Measurements from ENCODE around the gene GPSM3.
"Not testable (repeated sequence)": the region's sequence is repeated elsewhere in the genome, so short reads cannot be mapped to it uniquely, and the experiment has no call there.

The GPSM3 gene

DNA sequence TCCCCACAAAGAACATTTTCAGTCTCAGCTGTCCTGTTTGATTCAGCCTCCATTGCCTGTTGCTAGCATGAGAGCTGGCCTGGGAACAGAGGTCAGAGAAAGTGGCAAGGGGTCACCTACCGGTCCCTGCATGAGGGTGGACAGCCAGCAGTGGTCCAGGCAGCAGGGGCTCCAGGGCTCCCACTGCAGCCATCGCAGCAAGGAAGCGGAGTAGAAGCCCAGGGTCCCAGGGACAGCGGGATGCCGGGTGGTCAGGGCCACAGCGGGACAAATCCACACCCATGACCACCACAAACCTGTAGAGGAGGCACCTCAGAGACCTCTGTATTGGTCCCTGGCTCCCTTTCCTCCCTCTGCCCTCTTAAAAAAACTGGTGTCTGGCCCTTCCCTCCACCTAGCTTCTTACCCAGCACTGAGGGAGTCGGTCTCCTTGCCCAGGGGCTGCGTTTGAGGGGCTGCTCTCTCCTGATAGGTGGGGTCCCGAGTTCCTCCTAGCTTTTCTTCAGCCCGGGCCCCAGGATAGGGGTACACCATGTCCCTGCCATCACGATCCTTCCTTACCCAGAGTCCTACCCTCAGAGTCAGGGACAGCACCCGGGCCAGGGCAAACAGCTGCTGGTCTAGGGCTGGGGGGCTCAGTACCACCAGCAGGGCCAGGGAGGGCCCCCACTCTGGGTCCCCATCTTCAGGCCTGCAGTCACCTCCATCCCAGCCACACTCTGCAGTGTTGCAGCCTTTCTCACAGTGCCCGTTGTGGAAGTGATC is 8.4 kb upstream of the GPSM3 start:
- DNase-seq = no peak

DNA sequence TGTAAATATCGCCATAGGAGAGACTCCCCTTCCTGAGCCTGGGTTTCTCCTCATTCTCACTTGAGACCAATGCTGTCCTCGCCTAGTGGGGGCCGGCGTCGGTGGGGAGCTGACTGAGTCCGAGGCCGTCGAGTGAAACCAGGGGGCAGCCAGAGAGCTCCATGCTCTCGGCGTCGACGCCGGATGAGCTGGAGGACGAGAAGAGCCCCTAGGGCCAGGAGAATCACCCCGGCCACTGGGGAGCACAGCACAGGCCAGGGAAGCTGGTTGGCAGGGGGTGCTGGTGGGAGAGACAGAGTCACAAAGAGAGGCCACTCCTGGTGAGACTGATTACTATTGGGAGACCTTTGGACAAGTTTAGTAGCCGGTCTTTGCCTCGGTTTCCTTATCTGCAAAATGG is 6.4 kb upstream of the GPSM3 start:
- no peak for DNase-seq

DNA sequence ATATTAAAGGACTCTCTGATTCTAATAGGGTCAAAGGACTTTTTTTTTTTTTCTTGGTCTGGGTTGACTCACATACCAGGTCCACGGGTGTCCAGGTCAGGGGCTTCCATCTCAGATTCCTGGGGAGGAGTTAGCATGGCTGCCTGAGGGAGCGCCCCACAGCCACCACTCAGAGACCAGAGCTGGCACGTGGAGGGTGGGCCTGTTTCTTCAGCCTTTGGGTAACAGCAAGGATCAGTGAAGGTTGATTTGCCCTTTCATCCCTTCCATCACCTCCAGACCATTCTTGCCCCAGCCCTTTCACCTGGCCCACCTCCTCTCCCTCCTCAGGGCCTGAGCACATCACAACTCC is 5.9 kb upstream of the GPSM3 start:
- DNase-seq = no peak

DNA sequence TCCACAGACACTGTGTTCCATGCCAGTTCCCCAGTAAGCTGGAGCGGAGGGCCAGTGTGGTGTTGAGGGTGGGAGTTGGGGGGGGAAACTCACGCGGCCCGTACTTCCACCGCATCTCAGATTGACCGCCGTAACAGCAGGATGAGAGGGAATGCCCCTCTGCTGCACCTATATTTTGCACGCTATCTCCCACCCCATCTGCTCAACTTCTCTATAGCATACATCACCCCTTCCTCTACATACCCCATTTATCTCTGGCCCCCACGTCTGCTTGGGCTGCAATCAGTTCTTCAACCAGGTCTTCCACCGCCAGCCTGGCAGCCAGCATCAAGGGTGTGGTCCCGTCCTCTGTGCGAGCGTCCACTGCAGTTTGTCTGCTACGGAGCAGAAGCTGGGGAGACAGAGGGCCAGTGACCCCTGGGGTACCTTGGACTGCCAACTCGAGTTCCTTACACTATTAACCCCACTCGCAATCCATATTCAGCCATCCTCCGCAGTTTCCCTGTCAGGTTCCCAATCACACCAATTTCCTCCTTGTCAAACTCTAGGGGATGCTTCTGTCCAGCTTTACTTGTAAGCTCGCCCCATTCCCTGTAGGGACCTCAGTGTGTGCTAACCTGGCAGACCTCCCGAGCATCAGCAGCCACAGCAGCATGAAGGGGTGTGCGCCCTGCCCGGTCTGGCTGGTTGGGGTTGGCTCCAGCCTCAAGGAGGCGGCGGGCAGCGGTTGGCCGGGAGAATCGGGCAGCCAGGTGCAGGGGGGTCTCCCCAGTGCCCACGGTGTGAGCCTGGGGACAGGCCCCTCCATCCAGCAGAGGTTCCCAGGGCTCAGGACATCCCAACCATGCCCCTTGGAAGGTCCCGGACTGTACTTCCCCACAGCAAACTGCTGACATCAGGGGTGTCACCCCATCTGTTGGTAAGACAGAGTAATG is 4.5 kb upstream of the GPSM3 start:
- no peak for DNase-seq

DNA sequence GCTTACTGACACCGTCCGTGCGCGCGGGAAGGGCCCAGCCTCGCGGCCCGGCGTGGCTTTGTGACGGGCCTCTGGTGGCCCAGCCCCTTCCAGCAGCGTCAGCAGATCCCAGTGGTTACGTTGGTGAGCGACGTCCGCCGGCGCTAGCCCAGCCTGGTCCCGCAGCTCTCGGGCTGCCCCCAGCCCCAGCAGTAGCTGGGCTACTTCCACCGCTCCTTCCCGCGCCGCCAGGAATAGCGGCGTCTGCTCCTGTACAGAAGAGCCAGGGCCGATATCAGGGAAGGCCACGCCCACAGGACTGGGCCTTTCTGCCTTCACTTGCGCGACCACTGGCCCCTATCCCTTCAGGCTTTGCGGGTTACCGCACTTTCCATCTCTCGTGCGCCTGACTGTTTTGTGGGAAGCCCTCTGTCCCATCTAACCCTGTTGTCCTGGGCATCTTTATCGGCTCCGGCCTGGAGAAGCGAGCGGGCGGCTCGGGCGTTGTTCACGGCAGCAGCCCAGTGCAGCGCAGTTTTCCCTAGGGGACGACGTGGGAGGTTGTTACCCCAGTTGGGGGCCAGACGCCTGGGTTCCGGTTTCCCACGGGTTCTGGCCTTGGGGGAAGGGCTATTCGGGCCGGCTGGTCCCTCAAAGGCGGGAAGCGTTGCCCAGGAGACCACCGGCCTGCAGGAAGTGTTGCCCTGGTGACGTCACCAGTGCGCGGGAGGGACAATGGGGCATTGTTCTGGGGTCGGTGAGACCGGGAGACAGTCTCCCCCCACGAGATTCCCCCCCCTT is 3.6 kb upstream of the GPSM3 start:
- DNase-seq = peak; percentile 24

DNA sequence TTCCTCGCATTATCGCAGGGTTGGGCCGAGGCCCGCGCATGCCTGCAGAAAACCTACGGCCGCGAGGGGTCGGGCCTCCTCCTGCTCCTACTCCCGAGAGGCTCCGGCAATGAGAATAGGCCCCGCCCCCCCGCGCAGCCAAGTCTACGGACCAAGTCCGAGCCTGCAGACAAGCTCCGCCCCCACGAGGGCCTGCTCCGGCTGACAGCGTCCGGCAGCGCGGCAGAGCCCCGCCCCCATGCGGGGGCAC is 3.1 kb upstream of the GPSM3 start:
- peak; percentile 99 for DNase-seq

DNA sequence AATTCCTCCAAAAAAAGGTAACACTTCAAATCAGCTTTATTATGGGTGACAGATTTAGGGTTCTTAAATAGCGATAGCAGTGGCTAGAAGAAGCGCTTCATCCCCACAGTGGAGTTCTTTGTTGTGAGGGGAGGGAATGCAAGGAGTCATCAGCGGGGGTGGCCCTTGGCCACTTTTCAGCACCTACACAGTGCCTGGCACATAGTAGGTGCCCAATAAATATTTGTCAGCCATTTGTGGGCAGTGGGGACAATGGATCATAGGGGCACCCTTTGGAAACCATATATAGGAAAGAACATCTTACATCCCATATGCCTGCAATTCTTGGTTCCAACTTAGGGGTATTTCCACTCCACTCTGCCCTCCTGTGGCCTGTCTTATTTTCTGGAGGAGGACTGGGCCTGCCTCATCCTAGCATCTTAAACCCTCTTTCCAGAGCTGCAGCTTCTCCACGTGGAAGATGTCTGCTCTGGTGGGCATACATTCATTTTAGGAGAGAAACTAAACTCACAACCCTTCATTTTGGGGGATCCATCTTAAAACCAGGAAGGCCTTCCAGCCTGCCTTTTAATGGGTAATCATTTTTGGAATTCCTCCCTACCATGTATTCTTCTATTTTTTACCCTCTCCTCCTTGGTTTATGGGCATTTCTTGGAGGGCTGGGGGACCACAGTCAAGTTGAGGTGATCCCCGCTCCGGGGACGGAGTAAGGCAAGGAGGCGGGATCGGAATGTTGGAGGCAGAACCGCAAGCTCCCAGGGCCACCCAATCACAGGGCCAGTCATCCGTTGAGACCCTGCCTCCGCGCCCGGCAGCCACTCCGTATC is 2.6 kb upstream of the GPSM3 start:
- peak; percentile 22 for DNase-seq

DNA sequence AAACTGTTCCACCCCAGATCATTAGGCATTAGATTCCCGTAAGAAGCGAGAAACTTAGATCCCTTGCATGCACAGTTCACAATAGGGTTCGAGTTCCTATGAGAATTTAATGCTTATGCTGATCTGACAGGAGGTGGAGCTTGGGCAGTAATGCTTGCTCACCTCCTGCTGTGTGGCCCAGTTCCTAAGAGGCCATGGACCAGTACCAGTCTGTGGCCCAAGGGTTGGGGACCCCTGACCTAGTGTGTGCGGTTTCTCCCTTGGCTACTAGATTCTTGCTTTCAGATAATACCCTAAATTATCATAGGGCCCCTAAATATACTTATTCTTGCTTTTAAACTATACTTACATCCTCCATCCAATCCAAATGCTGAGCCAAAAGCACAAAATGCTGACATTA is 1.9 kb upstream of the GPSM3 start:
- no peak for DNase-seq

DNA sequence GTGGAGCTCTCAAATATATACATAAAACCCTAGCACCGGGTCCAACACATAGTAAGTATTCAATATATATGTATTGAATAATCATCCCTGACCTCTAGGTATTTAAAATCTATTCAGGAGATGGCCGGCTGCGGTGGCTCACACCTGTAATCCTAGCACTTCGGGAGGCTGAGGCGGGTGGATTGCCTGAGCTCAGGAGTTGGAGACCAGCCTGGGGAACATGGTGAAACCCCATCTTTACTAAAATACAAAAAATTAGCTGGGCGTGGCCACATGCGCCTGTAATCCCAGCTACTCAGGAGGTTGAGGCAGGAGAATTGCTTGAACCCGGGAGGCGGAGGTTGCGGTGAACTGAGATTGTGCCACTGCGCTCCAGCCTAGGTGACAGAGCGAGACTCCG is 653 bp upstream of the GPSM3 start:
- not testable (repeated sequence) for DNase-seq

DNA sequence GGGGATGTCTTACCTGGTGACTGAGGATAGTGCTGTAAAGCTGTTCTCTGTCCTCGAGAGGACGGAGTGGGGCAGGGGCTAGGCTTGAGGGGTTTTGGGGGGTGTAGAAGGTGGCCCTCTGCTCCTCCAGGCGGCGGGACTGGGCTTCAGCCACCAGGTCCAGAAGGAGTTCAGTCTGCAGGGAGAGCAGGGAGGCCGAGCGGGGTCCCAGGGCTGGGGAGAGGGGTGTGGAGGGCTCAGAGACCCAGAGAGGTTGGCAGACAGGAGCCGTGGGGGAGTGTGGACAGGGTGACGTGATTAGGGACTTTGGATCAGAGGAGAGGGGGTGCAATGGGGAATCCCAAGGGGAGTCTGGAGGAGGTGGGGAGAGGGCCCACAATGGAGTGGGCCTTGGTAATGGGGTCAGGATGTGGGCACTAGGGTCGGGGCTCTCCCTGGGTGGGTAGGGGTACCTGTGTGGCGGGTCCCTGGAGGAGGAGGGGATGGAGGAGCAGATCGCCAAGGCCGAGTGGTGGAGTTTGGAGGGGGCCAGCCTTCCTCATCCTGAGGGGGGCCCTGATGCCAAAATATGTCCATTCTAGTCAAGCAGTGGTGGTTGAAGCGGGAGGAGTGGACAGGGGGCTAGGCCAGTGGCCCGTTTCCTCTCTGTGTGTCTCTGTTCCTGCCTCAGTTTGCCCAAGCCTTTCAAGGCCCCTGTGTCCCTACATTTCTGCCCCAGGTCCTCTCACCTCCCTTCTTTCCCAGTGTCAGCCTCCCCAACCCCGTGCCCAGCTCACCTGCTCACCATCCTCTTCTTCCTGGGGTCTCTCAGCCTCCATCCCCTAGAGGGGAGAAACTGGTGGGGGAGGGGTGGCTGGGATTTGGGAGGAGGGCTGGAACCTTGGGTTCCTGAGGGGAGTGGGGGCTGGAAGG is 491 bp downstream of the GPSM3 start:
- DNase-seq = no peak

DNA sequence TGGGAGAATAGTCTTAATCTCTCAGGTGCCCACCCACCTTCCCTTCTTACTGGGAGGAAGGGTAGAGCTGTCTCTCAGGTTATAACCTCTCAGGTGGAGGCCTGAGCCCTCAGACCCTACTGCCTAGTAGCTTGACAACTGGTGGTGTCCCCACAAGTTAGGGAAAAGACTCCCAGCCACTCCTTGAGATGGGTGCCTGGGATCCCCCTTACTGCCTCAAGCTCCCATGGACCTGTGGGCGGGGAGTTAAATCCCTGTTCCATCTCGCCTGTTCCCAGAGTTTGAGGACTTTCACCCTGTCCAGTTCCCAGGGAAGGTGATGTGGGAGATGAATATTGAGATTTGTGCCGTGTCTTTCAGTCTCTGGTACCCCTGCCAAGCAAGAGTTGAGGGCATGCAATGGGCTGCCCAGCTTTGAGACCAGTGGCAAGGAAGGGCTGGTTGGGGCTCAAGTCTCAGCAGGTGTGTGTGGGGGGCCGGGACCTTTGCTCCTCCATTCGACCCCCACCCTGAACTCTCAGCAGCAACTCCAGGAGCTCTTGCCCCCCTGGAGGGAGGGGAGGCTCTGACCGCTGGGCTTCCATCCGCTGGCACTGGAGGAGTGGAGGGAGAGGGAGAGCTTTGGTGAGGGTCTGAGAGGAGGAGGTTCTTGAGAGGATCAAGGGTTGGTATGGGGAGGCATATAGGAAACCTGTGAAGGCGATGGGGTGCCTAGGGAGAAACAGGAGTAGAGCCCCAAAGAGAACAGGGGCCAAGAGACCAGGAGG is 1.3 kb downstream of the GPSM3 start:
- no peak for DNase-seq

DNA sequence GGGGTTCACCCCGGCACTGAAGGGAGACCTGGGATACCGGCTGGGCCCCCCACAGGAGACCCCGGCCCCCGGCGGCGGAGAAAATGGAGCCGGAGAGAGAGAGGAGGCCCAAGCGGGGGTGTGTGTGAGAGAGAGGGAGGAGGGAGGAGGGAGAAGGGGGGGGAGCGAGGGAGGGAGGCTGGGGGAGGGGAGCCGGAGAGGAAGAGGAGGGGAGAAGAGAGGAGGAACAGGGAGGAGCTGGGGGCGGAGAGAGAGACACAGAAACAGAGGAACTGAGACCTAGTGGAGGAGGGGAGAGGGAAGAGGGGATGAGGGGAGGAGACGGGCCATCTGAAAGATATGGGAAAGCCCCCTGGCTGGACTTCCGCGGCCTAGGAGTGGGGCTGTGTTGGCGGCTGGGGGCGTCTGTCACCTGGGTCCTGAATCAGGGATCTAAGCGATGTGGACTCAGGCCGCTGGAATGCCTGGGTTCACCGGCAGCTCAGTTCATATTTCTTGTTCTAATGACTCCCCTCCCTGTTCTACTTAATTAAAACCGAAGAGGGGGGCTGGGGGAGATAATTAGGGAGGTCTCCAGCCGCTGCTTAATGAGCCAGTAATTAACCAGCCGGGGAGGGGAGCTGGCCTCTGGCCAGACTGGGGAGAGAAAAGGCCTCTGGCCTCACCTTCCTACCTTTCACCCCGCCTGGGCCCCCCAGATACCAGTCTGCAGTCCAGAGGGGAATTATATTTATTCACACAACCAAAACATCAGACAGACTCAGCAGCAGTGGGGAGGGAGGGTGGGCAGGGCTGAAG is 2.2 kb downstream of the GPSM3 start, which contains the start of gene PBX2:
PBX2 (minus strand) TSS at position 149 of the 798 bp plus-strand sequence. CDS start 287 bp downstream, outside the sequence.
- peak; percentile 87 for DNase-seq

DNA sequence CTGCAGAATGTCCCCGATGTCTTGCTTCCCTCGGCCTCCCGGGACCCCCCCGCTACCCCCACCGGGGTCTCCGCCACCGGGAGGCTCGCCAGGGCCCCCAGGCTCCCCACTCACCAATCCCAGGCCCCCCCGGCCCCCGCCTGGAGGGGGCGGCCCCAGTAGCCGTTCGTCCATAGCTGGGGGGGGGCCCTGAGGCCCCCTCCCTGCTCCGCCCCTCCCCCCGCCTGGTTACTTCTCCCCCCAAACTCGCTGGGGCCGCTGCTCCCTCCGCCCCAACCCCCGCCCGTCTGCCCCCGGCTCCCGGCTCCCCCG is 2.7 kb downstream of the GPSM3 start:
- no peak for DNase-seq

DNA sequence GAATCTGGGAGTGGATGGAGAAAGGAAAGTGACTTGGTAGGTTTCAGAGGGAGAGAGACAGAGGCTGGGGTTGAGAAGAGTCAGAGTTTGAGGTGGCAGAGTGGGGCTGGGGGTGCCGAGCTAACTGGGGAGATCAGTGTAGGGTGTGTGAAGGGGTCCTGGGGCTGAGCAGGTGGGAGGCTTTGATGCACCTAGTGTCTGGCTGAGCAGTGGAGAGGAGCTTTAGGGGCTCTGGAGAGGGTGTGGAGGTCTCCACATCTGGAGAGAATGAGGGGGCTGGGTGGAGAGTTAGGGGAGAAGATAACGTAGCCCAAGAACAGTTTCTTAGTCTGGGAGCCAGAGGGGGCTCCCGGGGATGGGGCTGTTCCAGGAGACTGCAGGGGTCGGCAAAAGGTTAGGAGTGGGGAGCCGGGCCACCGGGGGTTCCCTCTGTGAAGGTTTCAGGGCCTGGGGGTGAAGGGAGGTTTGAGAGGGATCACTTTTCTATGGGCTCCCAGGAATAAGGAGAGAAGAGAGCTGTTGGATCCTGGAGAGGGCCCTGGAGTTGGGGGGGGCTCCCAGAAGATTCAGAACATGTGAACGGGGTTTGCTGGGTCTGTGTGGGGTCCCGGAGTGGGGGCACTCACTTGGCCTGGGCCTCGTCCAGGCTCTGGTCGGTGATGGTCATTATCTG is 3.2 kb downstream of the GPSM3 start:
- DNase-seq = no peak

DNA sequence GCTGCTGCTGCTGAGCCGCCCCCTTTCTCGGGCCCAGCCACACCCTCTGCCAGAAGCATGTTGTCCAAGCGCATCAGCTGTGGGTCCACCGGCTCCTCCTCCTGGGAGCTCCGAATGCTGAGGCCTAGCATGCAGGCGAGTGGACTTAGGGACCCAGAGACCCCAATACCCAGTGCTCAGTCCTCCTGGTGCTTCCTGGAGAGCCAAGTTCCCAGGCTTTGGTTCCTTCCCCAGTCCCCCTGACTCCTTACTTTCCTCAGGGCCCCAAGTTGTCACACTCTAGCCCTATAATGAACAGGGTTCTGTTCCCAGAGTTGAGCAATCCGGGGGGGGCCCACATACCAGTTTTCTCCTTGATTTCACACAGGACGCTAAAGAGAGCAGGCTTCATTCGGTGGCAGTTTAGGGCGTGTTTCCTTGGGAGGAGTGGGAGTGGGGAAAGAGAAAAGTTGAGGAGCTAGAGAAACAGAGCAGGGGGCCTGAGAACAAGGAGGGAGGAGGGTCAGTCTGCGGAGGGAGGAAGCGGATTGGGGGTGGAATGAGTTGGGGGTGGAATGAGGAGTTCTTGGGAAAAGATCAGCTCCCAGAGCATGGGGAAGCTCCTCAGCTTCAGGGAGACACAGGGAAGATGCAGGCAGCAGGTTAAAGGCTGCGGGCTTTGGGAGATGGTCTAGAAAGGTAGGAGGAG is 3.9 kb downstream of the GPSM3 start:
- no peak for DNase-seq

DNA sequence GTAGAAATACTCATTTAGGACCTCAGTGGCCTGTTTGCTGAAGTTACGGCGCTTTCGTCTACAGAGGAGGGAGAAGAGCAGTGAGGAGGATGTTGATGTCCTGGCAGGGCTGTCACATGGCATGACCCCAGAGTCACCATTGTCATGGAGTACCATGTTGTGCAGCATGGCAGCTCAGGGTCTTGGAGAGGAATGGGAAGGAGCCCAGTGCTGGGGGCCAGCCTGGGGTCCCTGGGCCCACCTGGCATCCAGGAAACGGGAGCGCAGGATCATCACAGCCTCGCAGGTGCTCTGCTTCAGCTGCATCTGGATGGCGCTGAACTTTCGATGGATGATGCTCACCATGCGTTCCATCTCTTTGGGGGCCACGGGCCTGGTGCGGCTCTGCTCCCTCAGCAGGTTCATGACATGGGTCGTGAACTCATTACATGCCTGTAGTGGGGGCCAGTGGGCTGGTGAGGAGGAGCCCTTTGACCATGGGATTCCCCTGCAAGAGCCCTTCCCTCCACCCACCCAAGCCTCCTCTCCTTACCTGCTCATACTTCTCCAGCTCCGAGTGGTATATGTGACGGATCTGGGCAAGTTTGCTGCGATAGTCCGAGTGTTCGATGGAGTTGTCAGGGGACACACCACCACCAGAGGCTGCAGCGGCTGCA is 4.6 kb downstream of the GPSM3 start:
- DNase-seq = not testable (repeated sequence)

DNA sequence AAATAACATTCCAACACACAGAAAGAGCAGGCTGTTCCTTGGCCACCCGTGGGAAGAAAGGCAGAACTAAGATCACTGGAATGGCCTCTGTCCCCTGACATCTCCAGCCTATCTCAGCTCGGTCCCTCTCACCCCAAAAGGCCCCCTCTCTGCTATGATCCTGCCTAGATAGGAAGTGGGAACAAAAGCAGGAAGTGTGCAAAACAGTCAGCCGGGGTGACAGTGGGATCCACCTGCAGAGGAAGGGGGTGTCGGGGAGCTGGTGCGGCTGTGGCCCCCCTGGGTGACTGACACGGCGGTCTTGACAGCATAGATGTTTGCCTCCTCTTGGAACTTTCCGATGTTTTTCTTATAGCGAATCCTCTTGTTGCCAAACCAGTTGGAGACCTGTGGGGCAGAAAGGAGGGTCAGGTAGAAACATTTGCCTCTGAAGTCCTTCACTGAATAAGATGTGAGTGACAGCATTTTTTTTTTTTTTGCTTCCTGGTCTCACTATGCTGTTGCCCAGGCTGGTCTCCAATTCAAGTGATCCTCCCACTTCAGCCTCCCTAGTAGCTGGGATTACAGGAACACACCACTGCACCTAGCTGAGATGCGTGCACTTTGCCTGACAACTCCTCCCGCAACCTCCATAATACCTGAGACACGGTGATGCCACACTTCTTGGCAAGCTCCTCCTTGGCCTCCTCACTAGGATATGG is 5.3 kb downstream of the GPSM3 start:
- DNase-seq = no peak

Measured in GF-D8 (cell line).